GM12864 (cell line): ENCODE results near the gene AFAP1.

Experiments used
- DNase-seq: peaks from one replicate; pipeline ENCODE4 v3.0.0-alpha.2; 2011; ENCODE audit warnings: low read depth
- H3K4me3 ChIP-seq: 2 replicates; pipeline ENCODE4 v1.5.1; 2011; ENCODE audit warnings: mild to moderate bottlenecking, low read depth, low read length, control low read depth
- CTCF ChIP-seq: IDR thresholded peaks from 2 replicates; pipeline ENCODE4 v1.5.1; 2011; ENCODE audit warnings: low read depth, mild to moderate bottlenecking, moderate library complexity, low read length, control low read depth, inconsistent platforms; ENCODE audit errors: missing control alignments

The AFAP1 gene

GRCh38 chr4:7786517-7786916, 153.1 kb downstream of the AFAP1 start:
- no peak for TF ChIP-seq CTCF
- no peak overlapping the region for H3K4me3 ChIP-seq
- DNase-seq, result no peak

GRCh38 chr4:7786040-7786439, 153.6 kb downstream of the AFAP1 start:
- H3K4me3 ChIP-seq, result no peak overlapping the region
- DNase-seq, result no peak
- TF ChIP-seq CTCF, result no peak

- no peak for DNase-seq
- no peak for TF ChIP-seq CTCF
- no peak overlapping the region for H3K4me3 ChIP-seq
Measured at GRCh38 chr4:7785017-7785416, 154.6 kb downstream of the AFAP1 start.

- no peak for TF ChIP-seq CTCF
- DNase-seq, result no peak
- H3K4me3 ChIP-seq, result no peak overlapping the region
Measured at GRCh38 chr4:7784131-7784870, 155.4 kb downstream of the AFAP1 start.

- no peak for TF ChIP-seq CTCF
- no peak for DNase-seq
Measured at GRCh38 chr4:7783541-7783940, 156.1 kb downstream of the AFAP1 start.

GRCh38 chr4:7782783-7783182, 156.9 kb downstream of the AFAP1 start:
- no peak for TF ChIP-seq CTCF
- H3K4me3 ChIP-seq, result no peak overlapping the region
- DNase-seq, result no peak

More at GRCh38 chr4:7783541-7783940, 156.1 kb downstream of the AFAP1 start:
- H3K4me3 ChIP-seq, result no peak overlapping the region

- TF ChIP-seq CTCF, result no peak
- H3K4me3 ChIP-seq, result no peak overlapping the region
- no peak for DNase-seq
Measured at GRCh38 chr4:7781993-7782392, 157.7 kb downstream of the AFAP1 start.
